Spleen (tissue), 11 donors: Measurements from ENCODE around the gene S100A3. TPM values are rescaled to one million over a fixed set of nuclear protein-coding genes. Genes with fewer than 3 reads are reported as not detected.

Experiments
- DNase-seq: peaks from one replicate; pipeline ENCODE4 v3.0.0-alpha.2; 2020
- H3K27ac ChIP-seq, 8 donors: fragments of 200-600 bp; sonication (generic) in 7 of 8; 1 replicate in 4 of 8; 2 replicates in 4 of 8; pipeline versions ENCODE4 v1.5.0 to v1.8.0; 2016 to 2021; ENCODE audit warnings: inconsistent platforms in 4 of 8, mild to moderate bottlenecking in 4 of 8, moderate library complexity in 1 of 8
- H3K27me3 ChIP-seq, 7 donors: fragments of 200-600 bp; sonication (generic) in 6 of 7; replicated peaks in 1 of 7; 1 replicate in 4 of 7; 2 replicates in 3 of 7; pipeline versions ENCODE4 v1.5.0 to v1.8.0; 2016 to 2021; ENCODE audit warnings: inconsistent platforms in 3 of 7, mild to moderate bottlenecking in 1 of 7
- H3K36me3 ChIP-seq, 6 donors: fragments of 200-600 bp; sonication (generic) in 5 of 6; 1 replicate in 4 of 6; 2 replicates in 2 of 6; pipeline versions ENCODE4 v1.5.0 to v1.8.0; 2016 to 2021; ENCODE audit warnings: inconsistent platforms in 2 of 6
- H3K4me1 ChIP-seq, 6 donors: fragments of 200-600 bp; sonication (generic) in 5 of 6; 1 replicate in 3 of 6; 2 replicates in 3 of 6; pipeline versions ENCODE4 v1.5.0 to v1.8.0; 2016 to 2021; ENCODE audit warnings: inconsistent platforms in 3 of 6
- H3K4me3 ChIP-seq, 8 donors: fragments of 200-600 bp; sonication (generic) in 7 of 8; 1 replicate in 4 of 8; 2 replicates in 4 of 8; pipeline versions ENCODE4 v1.5.0 to v1.8.0; 2016 to 2021; ENCODE audit warnings: inconsistent platforms in 4 of 8, mild to moderate bottlenecking in 4 of 8, moderate library complexity in 2 of 8
- H3K9me3 ChIP-seq, 8 donors: fragments of 200-600 bp; sonication (generic) in 7 of 8; 1 replicate in 4 of 8; 2 replicates in 4 of 8; pipeline versions ENCODE4 v1.5.0 to v1.8.0; 2016 to 2021; ENCODE audit warnings: inconsistent platforms in 4 of 8
- CTCF ChIP-seq, 11 experiments: fragments of 200-600 bp in 7 of 11; fragments of 450-650 bp in 4 of 11; sonication (generic) in 4 of 11; IDR thresholded peaks in 8 of 11; conservative IDR thresholded peaks in 3 of 11; 1 replicate in 7 of 11; 2 replicates in 4 of 11; pipeline versions ENCODE4 v1.4.0 to v1.8.0; 2016 to 2021; ENCODE audit warnings: antibody characterized with exemption in 11 of 11, inconsistent platforms in 4 of 11, mild to moderate bottlenecking in 1 of 11
- POLR2A ChIP-seq, 3 donors: fragments of 450-650 bp; IDR thresholded peaks; one replicate each; pipeline ENCODE4 v1.5.1; 2017; ENCODE audit warnings: antibody characterized with exemption in 3 of 3, mild to moderate bottlenecking in 1 of 3
- POLR2AphosphoS5 ChIP-seq, 3 donors: sonication (generic); formaldehyde crosslinking; IDR thresholded peaks; one replicate each; pipeline ENCODE4 v1.5.1; 2017; ENCODE audit warnings: antibody characterized with exemption in 3 of 3
- WGBS, 5 donors: extraction: QIAGEN DNeasy Blood & Tissue Kit in 3 of 5; methylation state at CpG; one replicate each; pipeline versions ENCODE4 v1.1.5 to v1.1.7; 2013 to 2018; 5-methylcytosine and 5-hydroxymethylcytosine counted together
- intact Hi-C: fragments of 100-400 bp; cut with DNase I; formaldehyde crosslinking; loops from one replicate; pipeline ENCODE4 v1.15.0; 2023; ENCODE audit warnings: low total_unique reads
- polyA plus RNA-seq, 3 donors: library from polyadenylated mRNA; stranded (reverse); fragments of 200-250 nt; gene quantifications; one replicate each; pipeline ENCODE4 v1.2.1, GENCODE V29; 2013
- total RNA-seq, 7 donors: library from RNA; depleted of rRNA in 3 of 7; stranded (reverse); fragments of >200 nt in 3 of 7; fragmentation: NEBNext Ultra II Directional in 4 of 7; extraction: Animal tissue kit (Norgen Biotek cat#: 25700) in 4 of 7; gene quantifications; one replicate each; pipeline versions ENCODE4 v1.1.0 to v1.2.1, GENCODE V29; 2016 to 2021
- donor health status: healthy with polysubstance abuse.
- donor health status: DM: no; HTN: no; CAD: no; lungs with moderate emphysema.
- donor health status: DM: no; HTN: no; CAD: no.
- donor health status: Bipolar disorder and iron deficiency.
- donor health status: healthy.
- donor health status: DM: no; HTN: no; CAD: no.
- donor health status: DM: yes; HTN: yes; CAD: no.

Gene S100A3
- total and polyA plus RNA-seq, 10 donors: 0.44 to 2.6 (median 1.2) TPM; not detected in 4

- WGBS, 5 donors: 90 to 96% (median 91%) methylated on average over 8 of the region's 8 CpGs
- intact Hi-C loops: no loop called here
- peak; percentile 67 for DNase-seq
- H3K4me3 ChIP-seq: peak overlapping the region in 2 of 8 donors; percentile 60 to 76
- H3K27me3 ChIP-seq: no peaks in the 10 kb centered on the region
- H3K9me3 ChIP-seq: no peaks in the 10 kb centered on the region
- H3K36me3 ChIP-seq: peaks cover 0 to 26% (median 0%) of the 10 kb centered on the region in 6 donors
- peaks cover 24 to 100% (median 75%) of the 10 kb centered on the region in 6 donors for H3K4me1 ChIP-seq
- peak overlapping the region; percentile 74 to 93 (median 84) for H3K27ac ChIP-seq
- TF ChIP-seq CTCF (IDR thresholded peaks at IDR 0.05 in 8 of 11, conservative IDR thresholded peaks at IDR 0.05 in 3 of 11) (no peak), POLR2A (IDR thresholded peaks at IDR 0.05) (no peak), POLR2AphosphoS5 (IDR thresholded peaks at IDR 0.05) (no peak)
Measured at GRCh38 chr1:153546371-153546770, 2.7 kb downstream of the S100A3 start.

GRCh38 chr1:153545067-153546055, 3.7 kb downstream of the S100A3 start, which contains the start of gene S100A4:
S100A4 (minus strand) TSS chr1:153545806; CDS start chr1:153544794, 1,012 bp downstream.
- no peaks in the 10 kb centered on the region for H3K9me3 ChIP-seq
- H3K27ac ChIP-seq: peak within 1 kb of the TSS; percentile 74 to 93 (median 84)
- H3K4me1 ChIP-seq: peaks cover 30 to 100% (median 81%) of the 10 kb centered on the region in 6 donors
- intact Hi-C loops: no loop called here
- WGBS, 5 donors: 13 to 28% (median 21%) methylated on average over 19 of the region's 19 CpGs
- TF ChIP-seq POLR2A (IDR thresholded peaks at IDR 0.05) (peak in 2 of 3 donors; percentile 27 to 74), POLR2AphosphoS5 (IDR thresholded peaks at IDR 0.05) (peak; percentile 76 to 95 (median 82)), CTCF (IDR thresholded peaks at IDR 0.05 in 8 of 11, conservative IDR thresholded peaks at IDR 0.05 in 3 of 11) (no peak)
- peak; percentile 93 for DNase-seq
- H3K27me3 ChIP-seq: no peaks in the 10 kb centered on the region
- peaks cover 0 to 26% (median 0%) of the 10 kb centered on the region in 6 donors for H3K36me3 ChIP-seq
- peak within 1 kb of the TSS; percentile 40 to 76 (median 52) for H3K4me3 ChIP-seq

GRCh38 chr1:153544453-153545066, 4.5 kb downstream of the S100A3 start:
- peaks cover 30 to 100% (median 85%) of the 10 kb centered on the region in 6 donors for H3K4me1 ChIP-seq
- intact Hi-C loops: no loop called here
- H3K27me3 ChIP-seq: no peaks in the 10 kb centered on the region
- no peaks in the 10 kb centered on the region for H3K9me3 ChIP-seq
- peak overlapping the region; percentile 74 to 93 (median 84) for H3K27ac ChIP-seq
- DNase-seq: no peak
- WGBS, 5 donors: 45 to 70% (median 54%) methylated on average over 9 to 10 of the region's 10 CpGs
- peak overlapping the region; percentile 9 to 76 (median 52) for H3K4me3 ChIP-seq
- H3K36me3 ChIP-seq: peaks cover 0 to 26% (median 0%) of the 10 kb centered on the region in 6 donors
- TF ChIP-seq POLR2AphosphoS5 (IDR thresholded peaks at IDR 0.05) (no peak), CTCF (IDR thresholded peaks at IDR 0.05 in 8 of 11, conservative IDR thresholded peaks at IDR 0.05 in 3 of 11) (no peak), POLR2A (IDR thresholded peaks at IDR 0.05) (no peak)
